Left ventricle myocardium inferior (tissue), 1 donor: ENCODE data around the gene HOXC5. TPM values are rescaled to one million over a fixed set of nuclear protein-coding genes. Genes with fewer than 3 reads are reported as not detected.

ENCODE experiments used
- DNase-seq: peaks from one replicate; pipeline ENCODE4 v3.0.0-alpha.2; 2020
- H3K27ac ChIP-seq: fragments of 200-600 bp; replicated peaks from 2 replicates; pipeline ENCODE4 v1.8.0; 2021
- H3K27me3 ChIP-seq: fragments of 200-600 bp; 2 replicates; pipeline ENCODE4 v1.8.0; 2021; ENCODE audit warnings: low read depth
- H3K36me3 ChIP-seq: fragments of 200-600 bp; 2 replicates; pipeline ENCODE4 v1.8.0; 2021
- H3K4me1 ChIP-seq: fragments of 200-600 bp; 2 replicates; pipeline ENCODE4 v1.8.0; 2021
- H3K4me3 ChIP-seq: fragments of 200-600 bp; 2 replicates; pipeline ENCODE4 v1.8.0; 2021; ENCODE audit warnings: mild to moderate bottlenecking, moderate library complexity
- H3K9me3 ChIP-seq: fragments of 200-600 bp; replicated peaks from 2 replicates; pipeline ENCODE4 v1.8.0; 2021
- CTCF ChIP-seq: fragments of 200-600 bp; IDR thresholded peaks from 2 replicates; pipeline ENCODE4 v1.8.0; 2021; ENCODE audit warnings: antibody characterized with exemption, mild to moderate bottlenecking, borderline replicate concordance
- intact Hi-C: fragments of 100-400 bp; cut with micrococcal nuclease; formaldehyde crosslinking; loops from one replicate; pipeline ENCODE4 v1.11.0; 2022
- total RNA-seq: library from RNA; stranded (reverse); fragmentation: NEBNext Ultra II Directional; extraction: Animal tissue kit (Norgen Biotek cat#: 25700); gene quantifications from one replicate; pipeline ENCODE4 v1.2.1, GENCODE V29; 2021
- donor health status: DM: no; HTN: yes; CAD: no; lungs with severe emphysema.

HOXC5 gene
- total RNA-seq, 1 donor from 2014 or later = not detected

GRCh38 chr12:54033106-54033979 is 493 bp downstream of the HOXC5 start:
- Histone ChIP-seq H3K27ac (no peak overlapping the region), H3K27me3 (peaks cover 100% of the 10 kb centered on the region), H3K4me1 (peaks cover 37% of the 10 kb centered on the region), H3K9me3 (peaks cover 4% of the 10 kb centered on the region), H3K4me3 (peak overlapping the region; percentile 50), H3K36me3 (no peaks in the 10 kb centered on the region)
- intact Hi-C loops = no loop called here
- no peak for DNase-seq
- TF ChIP-seq CTCF = no peak

GRCh38 chr12:54033980-54034784 is 1.3 kb downstream of the HOXC5 start:
- Histone ChIP-seq H3K36me3 (no peaks in the 10 kb centered on the region), H3K9me3 (peaks cover 4% of the 10 kb centered on the region), H3K27me3 (peaks cover 100% of the 10 kb centered on the region), H3K27ac (no peak overlapping the region), H3K4me3 (peak overlapping the region; percentile 50), H3K4me1 (peaks cover 34% of the 10 kb centered on the region)
- intact Hi-C loops = no loop called here
- no peak for TF ChIP-seq CTCF
- DNase-seq = no peak

- peaks cover 4% of the 10 kb centered on the region for H3K9me3 ChIP-seq
- H3K27me3 ChIP-seq = peaks cover 100% of the 10 kb centered on the region
- no peak overlapping the region for H3K27ac ChIP-seq
- DNase-seq = no peak
- intact Hi-C loops = no loop called here
- H3K4me3 ChIP-seq = no peak overlapping the region
- H3K36me3 ChIP-seq = no peaks in the 10 kb centered on the region
- TF ChIP-seq CTCF = no peak
- peaks cover 28% of the 10 kb centered on the region for H3K4me1 ChIP-seq
Measured at GRCh38 chr12:54034785-54035310, 2.0 kb downstream of the HOXC5 start.

GRCh38 chr12:54035568-54036264 is 2.9 kb downstream of the HOXC5 start:
- H3K9me3 ChIP-seq = peaks cover 4% of the 10 kb centered on the region
- no peak for TF ChIP-seq CTCF
- H3K27ac ChIP-seq = no peak overlapping the region
- H3K27me3 ChIP-seq = peaks cover 100% of the 10 kb centered on the region
- DNase-seq = no peak
- no peaks in the 10 kb centered on the region for H3K36me3 ChIP-seq
- intact Hi-C loops = no loop called here
- peaks cover 25% of the 10 kb centered on the region for H3K4me1 ChIP-seq
- no peak overlapping the region for H3K4me3 ChIP-seq
